22Rv1 (cell line): ENCODE measurements around the gene HSD17B1.

Experiments used
- ZFX ChIP-seq: fragments of 450-650 bp; IDR thresholded peaks from 2 replicates; pipeline ENCODE4 v1.6.1; 2017; ENCODE audit warnings: antibody characterized with exemption, borderline replicate concordance
- TF ChIP-seq, protein P1 (sequence below): fragments of 450-650 bp; IDR thresholded peaks from 2 replicates; pipeline ENCODE4 v1.5.1; 2017; ENCODE audit warnings: mild to moderate bottlenecking

DNA sequence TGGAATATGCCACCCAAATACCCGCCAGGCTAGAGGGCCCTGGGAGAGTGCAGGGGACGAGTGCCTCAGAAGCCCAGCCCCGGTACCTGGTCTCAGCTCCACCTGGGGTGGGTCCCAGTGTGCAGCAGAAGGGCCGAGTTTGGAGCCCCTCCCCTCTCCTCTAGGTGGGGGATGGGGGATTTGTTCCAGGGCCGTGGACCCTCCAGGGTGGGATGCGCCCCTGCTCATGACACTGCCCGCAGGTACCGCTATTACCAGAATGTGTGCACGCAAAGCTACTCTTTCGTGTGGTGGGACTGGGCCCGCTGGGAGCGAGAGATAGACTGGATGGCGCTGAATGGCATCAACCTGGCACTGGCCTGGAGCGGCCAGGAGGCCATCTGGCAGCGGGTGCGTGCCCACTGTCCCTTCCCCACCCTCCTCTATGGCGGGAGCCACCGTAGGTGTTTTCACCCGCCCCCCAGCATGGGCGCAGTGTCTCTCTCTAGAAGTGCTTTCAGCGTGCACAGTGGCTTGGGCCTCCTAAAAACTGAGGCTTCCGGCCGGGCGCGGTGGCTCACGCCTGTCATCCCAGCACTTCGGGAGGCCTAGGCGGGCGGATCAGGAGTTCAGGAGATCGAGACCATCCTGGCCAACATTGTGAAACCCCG is 15.4 kb upstream of the HSD17B1 start:
- TF ChIP-seq, protein P1, sequence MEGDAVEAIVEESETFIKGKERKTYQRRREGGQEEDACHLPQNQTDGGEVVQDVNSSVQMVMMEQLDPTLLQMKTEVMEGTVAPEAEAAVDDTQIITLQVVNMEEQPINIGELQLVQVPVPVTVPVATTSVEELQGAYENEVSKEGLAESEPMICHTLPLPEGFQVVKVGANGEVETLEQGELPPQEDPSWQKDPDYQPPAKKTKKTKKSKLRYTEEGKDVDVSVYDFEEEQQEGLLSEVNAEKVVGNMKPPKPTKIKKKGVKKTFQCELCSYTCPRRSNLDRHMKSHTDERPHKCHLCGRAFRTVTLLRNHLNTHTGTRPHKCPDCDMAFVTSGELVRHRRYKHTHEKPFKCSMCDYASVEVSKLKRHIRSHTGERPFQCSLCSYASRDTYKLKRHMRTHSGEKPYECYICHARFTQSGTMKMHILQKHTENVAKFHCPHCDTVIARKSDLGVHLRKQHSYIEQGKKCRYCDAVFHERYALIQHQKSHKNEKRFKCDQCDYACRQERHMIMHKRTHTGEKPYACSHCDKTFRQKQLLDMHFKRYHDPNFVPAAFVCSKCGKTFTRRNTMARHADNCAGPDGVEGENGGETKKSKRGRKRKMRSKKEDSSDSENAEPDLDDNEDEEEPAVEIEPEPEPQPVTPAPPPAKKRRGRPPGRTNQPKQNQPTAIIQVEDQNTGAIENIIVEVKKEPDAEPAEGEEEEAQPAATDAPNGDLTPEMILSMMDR, result no peak
- no peak for TF ChIP-seq ZFX
